GM18519 (cell line): ENCODE measurements around the gene STATH.
"Not testable (repeated sequence)": the region's sequence is repeated elsewhere in the genome, so short reads cannot be mapped to it uniquely, and the experiment has no call there.

ENCODE experiments used
- ATAC-seq: cut with Tn5 transposase; IDR thresholded peaks from one replicate; pipeline ENCODE4 v1.9.1; 2021; ENCODE audit warnings: mild to moderate bottlenecking, moderate library complexity; ENCODE audit not compliant: unreplicated experiment, low FRiP score

STATH gene, protein sequence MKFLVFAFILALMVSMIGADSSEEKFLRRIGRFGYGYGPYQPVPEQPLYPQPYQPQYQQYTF

DNA sequence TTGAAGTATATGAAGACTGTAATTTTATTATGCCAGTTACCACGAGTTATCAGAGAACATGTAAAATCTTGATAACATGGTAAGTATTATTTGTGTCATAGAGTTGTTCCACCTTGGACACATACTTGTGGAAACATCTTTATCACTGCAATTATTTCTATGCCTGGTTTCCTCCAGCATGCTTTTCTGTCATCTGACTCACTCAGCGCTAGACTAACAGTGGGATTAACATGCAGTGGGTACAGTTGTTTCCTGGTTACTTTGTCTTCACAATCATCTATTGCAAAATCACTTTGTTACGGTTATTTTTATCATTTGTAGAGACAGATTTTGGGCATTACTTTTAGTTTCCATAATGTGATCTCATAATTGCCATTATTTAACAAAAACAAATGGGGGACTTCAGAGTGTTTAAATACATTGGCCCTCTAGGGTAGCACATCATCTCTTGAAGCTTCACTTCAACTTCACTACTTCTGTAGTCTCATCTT lies at the start of gene STATH:
Gene STATH (plus strand): TSS at position 441 of the 491 bp plus-strand sequence. CDS start 2,472 bp downstream, outside the sequence.
- no peak for ATAC-seq

DNA sequence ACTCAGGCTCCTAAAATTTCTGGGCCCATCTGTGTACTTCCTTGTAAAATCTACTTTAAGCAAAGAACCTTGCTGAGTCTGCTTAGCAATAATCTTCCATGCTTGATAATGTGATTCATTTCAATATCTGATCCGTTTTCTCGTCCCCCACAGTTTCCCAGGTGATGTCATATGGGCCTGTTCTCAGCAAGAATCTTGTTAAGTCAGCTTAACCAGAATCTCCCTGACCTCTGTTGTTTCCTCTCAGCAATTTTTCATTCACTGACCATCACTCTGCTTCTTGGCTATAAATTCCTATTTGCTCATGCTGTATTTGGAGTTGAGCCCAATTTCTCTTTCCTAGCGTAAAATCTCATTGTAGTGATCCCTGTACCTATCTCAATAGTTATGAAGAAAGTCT lies 44.2 kb upstream of the STATH start:
- no peak for ATAC-seq

DNA sequence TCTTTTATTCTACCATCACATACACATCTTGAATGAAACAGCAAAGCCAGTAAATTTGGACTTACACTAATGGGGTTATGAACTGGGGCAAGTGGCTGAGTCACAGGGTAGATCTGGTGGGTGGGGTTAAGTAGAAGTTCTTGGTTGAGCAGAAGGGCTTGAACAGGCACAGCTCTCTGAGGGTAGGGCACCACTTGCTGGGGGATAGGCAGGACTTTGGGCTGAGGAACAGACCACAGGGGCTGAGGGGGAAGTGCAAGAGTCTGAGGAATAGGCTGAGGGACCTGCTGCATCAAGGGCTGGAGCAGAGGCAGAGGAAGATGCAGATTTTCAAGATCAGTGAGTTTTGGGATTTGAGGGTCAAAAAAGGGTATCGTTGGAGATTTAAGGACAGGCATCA lies 38.6 kb upstream of the STATH start:
- ATAC-seq: no peak

DNA sequence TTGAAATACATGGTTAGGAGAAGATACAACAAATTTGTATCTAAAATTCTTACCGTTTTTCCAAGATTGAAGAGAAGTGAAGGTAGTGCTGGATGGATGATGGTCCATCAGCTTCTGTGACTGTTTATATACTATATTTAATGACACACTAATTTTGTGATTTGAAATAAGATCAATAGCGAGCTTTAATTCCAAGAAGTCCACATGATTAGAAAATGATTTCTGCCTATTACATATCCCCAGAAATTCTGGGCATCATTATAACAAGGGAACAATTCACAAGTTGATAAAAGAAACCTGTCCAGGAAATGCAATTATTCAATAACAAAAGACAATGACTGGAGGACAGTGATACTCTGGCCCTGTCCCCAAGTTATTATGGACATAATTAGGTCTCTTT lies 30.1 kb upstream of the STATH start, which contains the start of gene CSN2:
Gene CSN2 (minus strand): TSS at position 101 of the 400 bp plus-strand sequence. CDS start 4,733 bp downstream, outside the sequence.
- ATAC-seq: no peak

DNA sequence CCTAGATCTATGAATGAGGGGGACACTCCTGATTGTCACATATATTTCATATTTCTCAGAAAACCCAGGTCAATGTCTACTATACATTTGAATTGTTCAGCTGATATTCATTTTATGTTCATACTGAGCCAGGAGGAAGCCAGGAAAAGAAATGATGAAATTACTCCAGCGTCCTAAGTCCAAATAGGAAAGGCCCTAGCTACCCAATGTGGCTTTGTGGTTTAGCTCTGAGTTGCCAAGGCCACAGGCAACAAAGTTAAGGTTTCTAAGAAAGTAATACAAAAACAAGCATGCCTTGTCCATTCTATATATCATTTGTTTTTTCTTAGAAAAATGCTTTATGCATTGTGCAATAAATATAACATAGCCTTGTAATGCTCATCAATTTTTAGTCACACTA lies 25.7 kb upstream of the STATH start:
- no peak for ATAC-seq

DNA sequence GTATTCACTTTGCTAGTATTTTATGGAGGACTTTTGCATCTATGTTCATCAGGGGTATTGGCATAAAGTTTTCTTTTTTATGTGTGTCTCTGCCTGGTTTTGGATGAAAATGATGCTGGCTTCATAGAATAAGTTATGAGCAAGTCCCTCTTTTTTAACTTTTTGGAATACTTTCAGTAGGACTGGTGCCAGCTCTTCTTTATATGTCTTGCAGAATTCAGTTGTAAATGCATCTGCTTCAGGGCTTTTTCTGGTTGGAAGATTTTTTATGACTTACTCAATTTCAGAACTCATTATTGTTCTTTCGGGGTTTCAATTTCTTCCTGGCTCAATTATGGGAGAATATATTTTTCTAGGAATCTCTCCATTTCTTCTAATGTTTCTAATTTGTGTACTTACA lies 21.1 kb upstream of the STATH start:
- no peak for ATAC-seq

DNA sequence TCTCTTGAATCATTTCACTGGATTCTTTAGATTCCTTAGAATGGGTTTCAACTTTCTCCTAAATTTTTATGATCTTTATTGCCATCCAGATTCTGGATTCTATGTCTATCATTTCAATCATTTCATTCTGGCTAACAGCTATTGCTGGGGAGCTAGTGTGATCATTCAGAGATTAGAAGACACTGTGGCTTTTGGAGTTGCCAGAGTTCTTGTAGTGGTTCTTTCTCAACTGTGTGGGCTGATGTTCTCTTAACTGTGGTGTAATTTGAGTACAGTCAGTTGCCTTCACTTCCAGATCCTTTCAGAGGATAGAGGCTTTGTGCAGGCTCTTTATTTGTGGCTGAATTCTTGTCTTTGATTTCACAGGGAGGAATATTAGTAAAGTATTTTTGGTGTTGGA lies 18.2 kb upstream of the STATH start:
- ATAC-seq: no peak

DNA sequence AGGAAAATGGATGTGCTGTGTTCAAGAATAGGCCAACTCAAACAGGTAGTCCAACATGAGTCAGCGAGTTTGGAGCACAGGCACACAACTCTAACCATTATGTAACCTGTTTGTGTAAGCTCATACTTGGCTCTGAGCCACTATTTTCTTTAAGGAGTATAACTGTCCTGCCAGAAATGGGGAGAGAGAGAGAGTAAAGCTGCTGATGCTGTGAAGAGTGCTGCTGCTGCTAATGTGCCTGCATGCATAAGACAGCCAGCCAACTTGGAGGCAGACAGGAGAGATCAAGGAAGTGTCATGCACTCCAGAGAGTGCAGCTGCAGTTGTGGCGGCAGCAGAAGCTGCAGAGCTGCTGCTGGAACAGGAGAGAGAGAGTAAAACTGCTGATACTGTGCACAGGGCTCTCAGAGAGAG lies 11.7 kb upstream of the STATH start:
- ATAC-seq: no peak

DNA sequence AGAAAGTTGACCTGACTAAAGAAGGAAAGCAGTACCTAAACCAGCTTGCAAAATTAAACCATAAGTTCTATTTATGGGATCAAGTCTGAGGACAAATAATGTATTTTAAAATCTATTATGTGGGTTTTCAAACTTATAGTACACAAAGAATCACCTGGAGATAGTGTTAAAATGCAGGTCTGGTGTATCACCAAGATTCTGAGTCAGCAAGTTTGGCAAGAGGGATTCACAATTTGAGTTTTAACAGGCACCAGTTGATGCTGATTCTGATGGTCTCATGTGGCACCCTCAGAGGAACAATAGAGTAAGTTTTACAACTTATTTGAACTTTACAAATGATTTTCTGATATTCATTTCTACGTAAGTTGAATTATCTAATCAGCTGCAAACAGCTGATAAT lies 9.1 kb upstream of the STATH start:
- no peak for ATAC-seq

DNA sequence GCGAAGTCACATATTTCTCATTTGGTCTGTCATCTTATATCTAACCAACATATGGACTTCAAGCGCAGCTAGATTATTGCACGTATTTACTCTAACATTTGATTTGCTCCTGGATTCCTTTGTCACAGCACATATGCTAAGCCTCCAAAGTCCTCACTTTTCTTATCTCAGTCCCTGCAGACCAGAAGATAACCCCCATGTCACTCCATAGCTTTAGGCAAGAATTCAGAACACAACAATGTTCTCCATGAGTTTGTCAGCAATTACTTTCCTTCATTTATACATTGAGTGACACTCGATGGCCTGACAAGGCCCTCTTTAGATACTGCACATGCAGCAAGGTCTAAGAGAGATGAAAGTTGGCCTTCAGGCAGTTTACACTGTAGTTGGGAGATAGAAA lies 4.8 kb upstream of the STATH start:
- no peak for ATAC-seq

DNA sequence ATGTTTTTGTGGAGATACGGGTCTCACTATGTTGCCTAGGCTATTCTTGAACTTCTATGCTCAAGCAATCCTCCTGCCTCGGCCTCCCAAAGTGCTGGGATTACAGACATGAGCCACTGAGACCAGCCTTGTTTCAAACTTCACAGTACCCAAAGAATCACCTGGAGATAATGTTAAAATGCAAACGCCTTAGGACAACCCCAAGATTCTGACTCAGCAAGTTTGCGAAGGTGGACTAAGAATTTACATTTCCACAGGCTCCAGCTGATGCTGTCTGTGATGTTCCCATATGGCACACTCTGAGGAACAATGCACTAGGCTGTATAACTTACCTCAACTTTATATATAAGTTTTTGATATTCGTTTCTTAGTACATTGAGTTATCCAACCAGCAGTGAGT lies 984 bp upstream of the STATH start:
- no peak for ATAC-seq

DNA sequence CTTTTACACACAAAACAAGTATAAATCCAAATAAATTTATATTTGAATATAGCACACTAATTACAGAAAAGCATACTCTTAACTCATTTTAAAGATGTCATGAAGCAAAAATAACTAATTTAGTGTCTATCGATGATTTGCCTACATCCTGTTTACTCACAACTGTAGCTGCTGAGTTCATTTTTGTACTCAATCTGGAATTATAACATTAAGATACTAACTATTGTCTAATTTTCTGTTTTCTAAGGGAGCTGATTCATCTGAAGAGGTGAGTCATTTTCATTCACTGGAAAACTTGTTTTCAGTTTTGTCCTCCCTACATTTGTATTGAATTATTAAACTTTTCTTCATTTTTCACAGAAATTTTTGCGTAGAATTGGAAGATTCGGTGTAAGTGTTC lies 3.7 kb downstream of the STATH start:
- no peak for ATAC-seq

DNA sequence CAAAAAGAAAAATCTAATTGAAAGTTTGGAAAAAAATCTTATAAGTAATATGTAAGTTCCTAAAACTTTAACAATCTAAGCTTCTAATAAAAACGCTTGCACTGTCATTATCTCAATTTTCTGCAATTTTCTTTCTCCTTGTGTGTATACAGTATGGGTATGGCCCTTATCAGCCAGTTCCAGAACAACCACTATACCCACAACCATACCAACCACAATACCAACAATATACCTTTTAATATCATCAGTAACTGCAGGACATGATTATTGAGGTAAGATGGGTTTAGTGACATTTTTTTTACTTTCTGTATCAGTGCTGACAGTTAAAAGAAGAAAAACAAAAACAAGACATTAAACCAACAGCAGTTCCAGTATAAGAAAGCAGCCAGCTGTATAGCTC lies 4.9 kb downstream of the STATH start:
- ATAC-seq: no peak

DNA sequence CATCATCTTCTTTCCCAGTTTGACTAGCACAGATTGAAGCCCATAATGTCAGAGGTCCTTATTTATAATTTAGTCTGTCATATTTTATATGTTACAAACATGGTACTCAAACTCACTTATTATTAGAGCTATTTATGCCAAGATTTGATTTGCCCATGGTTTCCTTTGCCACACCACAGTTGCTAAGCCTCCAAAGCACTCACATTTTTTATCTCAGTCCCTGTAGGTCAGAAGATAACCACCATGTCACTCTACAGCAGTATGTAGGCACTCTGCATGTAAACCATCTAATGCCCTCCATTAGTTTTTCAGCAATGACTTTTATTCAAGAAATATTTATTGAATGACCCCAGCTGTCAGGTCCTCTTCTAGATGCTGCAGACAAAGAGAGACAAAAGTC lies 6.7 kb downstream of the STATH start:
- ATAC-seq: no peak

DNA sequence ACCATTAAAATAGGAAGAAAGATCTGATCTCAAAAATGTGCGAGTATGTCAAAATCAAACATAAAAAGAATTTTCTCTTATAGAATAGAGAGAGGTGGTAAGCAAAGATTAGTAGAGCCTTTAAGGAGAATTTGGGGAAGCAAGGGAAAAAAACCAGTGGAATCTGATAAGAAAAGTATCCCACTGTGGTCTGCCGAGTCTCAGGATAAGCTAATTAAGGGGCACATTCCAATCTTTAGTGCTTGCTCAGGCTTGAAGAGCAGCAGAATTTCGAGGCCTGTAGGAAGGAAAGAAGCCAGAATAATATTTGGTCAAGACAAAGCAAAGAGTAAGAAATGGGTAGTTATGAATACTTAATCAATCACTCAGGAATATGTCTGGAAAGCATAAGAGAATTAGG lies 13.0 kb downstream of the STATH start:
- ATAC-seq: no peak

DNA sequence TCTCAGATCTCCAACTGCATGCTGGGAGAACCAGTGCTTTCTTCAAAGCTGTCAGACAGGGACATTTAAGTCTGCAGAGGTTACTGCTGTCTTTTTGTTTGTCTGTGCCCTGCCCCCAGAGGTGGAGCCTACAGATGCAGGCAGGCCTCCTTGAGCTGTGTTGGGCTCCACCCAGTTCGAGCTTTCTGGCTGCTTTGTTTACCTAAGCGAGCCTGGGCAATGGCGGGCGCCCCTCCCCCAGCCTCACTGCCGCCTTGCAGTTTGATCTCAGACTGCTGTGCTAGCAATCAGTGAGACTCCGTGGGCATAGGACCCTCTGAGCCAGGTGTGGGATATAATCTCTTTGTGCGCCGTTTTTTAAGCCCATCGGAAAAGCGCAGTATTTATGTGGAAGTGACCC lies 23.2 kb downstream of the STATH start:
- ATAC-seq: not testable (repeated sequence)

DNA sequence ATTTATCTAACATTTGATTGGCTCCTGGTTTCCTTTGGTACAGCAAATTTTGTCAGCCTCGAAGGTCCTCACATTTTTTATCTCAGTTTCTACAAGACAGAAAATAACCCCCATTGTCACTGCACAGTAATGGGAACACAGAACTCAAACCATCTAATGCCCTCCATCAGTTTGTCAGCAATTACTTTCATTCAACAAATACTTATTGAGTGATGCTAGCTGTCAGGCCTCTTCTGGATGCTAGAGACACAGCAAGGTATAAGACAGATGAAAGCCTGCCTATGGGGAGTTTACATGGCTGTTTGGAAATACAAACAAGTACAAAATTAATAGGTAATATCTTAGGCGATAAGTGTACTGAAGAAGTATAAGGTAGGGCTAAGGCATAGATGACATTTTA lies 27.5 kb downstream of the STATH start:
- ATAC-seq: no peak

DNA sequence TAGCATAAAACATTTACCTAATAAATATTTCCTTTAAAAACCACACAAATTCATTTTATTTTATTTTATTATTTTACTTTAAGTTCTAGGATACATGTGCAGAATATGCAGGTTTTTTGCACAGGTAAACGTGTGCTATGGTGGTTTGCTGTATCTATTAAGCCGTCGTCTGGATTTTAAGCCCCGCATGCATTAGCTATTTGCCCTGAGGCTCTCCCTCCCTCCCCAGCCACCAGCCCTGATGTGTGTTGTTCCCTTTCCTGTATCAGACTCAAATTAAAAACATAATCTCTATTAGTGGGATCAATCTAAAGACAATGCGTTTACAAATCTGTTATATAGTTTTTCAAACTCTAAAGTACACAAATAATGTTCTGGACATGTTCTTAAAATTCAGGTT lies 31.2 kb downstream of the STATH start:
- ATAC-seq: no peak

DNA sequence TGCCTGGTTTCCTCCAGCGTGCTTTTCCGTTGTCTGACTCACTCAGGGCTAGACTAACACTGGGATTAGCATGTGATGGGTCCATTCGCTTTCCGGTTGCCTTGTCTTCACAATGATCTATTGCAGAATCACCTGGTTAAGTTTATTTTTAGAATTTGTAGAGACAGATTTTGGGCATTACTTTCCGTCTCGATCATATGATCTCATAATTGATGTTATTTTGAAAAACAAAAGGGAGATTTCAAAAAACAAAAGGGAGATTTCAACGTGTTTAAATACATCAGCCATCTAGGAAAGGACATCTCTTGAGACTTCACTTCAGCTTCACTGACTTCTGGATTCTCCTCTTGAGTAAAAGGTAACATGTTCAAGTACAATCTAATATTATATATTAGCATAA lies 32.4 kb downstream of the STATH start, which contains the start of gene HTN3:
Gene HTN3 (plus strand): TSS at position 301 of the 400 bp plus-strand sequence. CDS start 2,282 bp downstream, outside the sequence.
- ATAC-seq: not testable (repeated sequence)

DNA sequence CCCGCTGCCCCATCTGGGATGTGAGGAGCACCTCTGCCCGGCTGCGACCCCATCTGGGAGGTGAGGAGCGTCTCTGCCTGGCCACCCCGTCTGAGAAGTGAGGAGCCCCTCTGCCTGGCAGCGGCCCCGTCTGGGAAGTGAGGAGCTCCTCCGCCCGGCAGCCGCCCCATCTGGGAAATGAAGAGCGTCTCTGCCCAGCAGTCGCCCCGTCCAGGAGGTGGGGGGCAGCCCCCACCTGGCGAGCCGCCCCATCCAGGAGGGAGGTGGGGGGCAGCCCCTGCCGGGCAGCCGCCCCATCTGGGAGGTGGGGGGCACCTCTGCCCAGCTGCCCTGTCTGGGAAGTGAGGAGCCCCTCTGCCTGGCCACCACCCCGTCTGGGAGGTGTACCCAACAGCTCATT lies 41.8 kb downstream of the STATH start:
- not testable (repeated sequence) for ATAC-seq

DNA sequence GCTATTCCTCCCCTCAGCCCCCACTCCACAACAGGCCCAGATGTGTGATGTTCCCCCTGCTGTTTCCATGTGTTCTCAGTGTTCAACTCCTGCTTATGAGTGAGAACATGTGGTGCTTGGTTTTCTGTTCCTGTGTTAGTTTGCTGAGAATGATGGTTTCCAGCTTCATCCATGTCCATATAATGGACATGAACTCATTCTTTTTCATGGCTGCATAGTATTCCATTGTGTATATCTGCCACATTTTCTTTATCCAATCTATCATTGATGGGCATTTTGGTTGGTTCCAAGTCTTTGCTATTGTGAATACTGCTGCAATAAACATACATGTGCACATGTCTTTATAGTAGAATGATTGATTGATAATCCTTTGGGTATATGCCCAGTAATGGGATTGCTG lies 44.2 kb downstream of the STATH start:
- ATAC-seq: not testable (repeated sequence)

DNA sequence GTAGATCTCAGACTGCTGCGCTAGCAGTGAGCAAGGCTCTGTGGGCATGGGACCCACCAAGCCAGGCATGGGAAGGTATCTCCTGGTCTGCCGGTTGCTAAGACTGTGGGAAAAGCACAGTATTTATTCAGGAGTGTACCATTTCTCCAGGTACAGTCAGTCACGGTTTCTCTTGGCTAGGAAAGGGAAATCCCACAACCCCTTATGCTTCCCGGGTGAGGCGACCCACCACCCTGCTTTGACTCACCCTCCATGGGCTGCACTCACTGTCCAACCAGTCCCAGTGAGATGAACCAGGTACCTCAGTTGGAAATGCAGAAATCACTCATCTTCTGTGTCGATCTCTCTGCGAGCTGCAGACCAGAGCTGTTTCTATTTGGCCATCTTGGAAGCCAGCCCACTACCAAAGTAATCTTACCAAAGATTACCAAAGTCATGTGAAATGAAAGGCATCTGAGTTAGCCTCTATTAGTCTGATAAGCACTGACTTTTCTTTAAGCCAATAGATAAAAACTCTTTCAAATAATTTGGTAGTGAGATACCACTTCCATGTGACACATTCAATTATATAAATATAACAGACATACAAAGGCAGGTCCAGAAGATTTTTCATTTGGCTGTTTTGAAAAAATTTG lies 46.0 kb downstream of the STATH start:
- no peak for ATAC-seq
